ENCODE data around the gene DLG1. TPM values are rescaled to one million over a fixed set of nuclear protein-coding genes. Genes with fewer than 3 reads are reported as not detected.
A peak's percentile ranks its signal among the peaks of the same experiment; 100 is the strongest.

DLG1 gene
- total and polyA plus RNA-seq, 2 donors from 2014 or later = 19.4 to 101 TPM

DNA sequence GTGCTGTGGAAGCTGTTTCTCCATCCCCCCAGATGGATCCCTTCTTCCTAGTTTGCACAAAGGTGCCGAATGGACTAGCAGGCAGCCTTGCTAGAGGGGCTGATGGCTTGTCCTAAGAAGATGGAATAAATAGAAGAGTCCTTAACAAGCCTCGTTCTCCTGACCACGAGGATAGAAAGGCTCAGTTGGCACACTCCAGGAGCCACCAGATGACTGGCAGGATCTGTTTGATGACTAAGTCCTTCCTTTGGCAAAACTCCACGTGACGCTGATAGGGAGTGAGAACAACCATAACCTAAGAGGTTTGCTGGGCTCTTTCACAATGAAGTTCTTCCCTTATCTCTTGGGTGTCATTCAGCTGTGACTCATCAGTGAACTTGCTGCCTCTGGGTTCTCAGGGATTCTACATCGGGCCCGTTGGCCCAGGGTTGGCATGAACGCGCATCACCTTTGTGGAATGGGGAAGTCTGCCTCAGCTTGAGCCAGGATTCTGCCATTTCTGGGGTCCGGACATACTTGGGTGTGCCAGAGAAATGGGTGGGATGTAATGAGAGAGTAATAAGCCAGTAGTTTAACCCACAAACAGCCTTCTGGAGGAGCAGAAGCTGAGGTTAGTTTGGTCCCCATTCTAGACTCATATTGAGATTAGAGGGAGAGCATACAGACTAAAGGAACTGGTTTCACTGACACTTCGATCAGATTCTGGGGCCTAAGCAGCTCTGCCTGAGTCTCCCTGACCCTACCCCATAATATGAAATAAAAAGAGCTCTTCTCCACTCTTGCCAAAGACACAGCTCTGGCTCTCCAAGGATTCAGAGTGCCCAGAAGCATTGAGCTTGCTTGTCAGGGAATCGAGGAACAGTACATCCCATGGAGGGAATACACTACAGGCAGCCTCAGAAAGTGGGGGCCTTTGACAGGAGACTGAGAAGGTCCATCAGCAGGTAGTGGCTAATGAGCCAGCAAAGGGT, 266.8 kb downstream of the DLG1 start:
- no peak for TF ChIP-seq CTCF (IDR thresholded peaks at IDR 0.05; ENCODE audit: borderline replicate concordance, extremely low read depth, insufficient read depth)
- no peaks in the 10 kb centered on the region for H3K9me3 ChIP-seq (ENCODE audit: control insufficient read depth in 2 of 3, insufficient read depth in 1 of 3, low read length in 3 of 3)
- peaks cover 4% of the 10 kb centered on the region for H3K27me3 ChIP-seq (ENCODE audit: control insufficient read depth, insufficient read depth, low read length)
- no peaks in the 10 kb centered on the region for H3K36me3 ChIP-seq (ENCODE audit: control insufficient read depth in 2 of 3, insufficient read depth in 3 of 3, low read length in 3 of 3)
- FAIRE-seq (no peak), DNase-seq (no peak)
- no peak overlapping the region for H3K4me3 ChIP-seq (ENCODE audit: low read length in 3 of 3)
- H3K27ac ChIP-seq (ENCODE audit: low read depth in 2 of 2, low read length in 2 of 2) = no peak overlapping the region
- no peak overlapping the region for H3K9ac ChIP-seq (ENCODE audit: low read length in 3 of 3)
- intact Hi-C loops (cut with DNase I) = no loop called here
- peaks cover 0 to 6% (median 0%) of the 10 kb centered on the region in 3 donors for H3K4me1 ChIP-seq (ENCODE audit: control insufficient read depth in 2 of 3, insufficient read depth in 2 of 3, low read depth in 1 of 3, low read length in 3 of 3)

DNA sequence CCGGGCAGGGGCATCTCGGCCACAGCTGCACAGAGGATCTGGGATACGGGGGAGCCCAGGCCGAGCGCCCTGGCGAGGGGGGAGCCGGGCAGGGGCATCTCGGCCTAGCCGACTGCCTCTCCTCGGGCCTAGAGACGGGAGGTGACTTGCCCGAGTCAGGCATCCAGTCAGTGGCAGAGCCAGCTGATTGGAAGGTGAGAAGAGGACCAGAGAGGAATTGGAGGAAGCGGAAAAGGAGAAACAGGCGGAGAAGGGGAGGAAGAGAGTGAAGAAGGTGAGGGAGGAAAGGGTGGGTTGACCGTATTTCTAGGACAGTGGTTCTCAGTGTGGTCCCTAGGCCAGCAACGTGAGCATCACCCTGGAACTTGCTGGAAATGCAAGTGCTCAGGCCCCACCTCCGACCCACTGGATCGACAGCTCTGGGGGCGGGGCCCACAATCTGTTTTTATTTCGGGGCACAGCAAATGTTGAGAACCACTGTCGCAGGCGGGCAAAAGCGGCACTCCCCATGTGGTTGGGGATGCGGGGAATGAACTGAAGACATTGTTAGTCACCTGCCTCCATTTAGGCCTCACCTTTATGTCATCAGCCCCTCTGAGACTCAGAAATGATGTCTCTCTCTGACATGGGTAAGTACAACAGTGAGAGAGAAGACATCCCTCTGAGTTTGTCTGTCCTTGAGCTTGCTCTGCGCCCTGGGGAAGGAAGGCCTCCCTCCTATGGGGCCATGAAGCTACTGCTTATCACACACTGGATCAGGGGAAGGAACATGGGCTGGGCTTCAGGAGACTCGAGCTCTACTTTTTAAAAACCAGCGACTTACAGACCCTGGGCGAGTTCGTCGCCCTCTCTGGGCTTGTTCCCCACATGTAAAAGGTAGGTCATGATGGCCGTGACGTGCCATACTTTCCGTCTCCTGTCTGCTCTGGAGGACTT, 267.8 kb downstream of the DLG1 start:
- peaks cover 0 to 6% (median 0%) of the 10 kb centered on the region in 3 donors for H3K4me1 ChIP-seq (ENCODE audit: control insufficient read depth in 2 of 3, insufficient read depth in 2 of 3, low read depth in 1 of 3, low read length in 3 of 3)
- peaks cover 4% of the 10 kb centered on the region for H3K27me3 ChIP-seq (ENCODE audit: control insufficient read depth, insufficient read depth, low read length)
- H3K27ac ChIP-seq (ENCODE audit: low read depth in 2 of 2, low read length in 2 of 2) = no peak overlapping the region
- no peak overlapping the region for H3K4me3 ChIP-seq (ENCODE audit: low read length in 3 of 3)
- no peaks in the 10 kb centered on the region for H3K9me3 ChIP-seq (ENCODE audit: control insufficient read depth in 2 of 3, insufficient read depth in 1 of 3, low read length in 3 of 3)
- no peak for DNase-seq
- intact Hi-C loops (cut with DNase I) = no loop called here
- FAIRE-seq = no peak
- no peak for TF ChIP-seq CTCF (IDR thresholded peaks at IDR 0.05; ENCODE audit: borderline replicate concordance, extremely low read depth, insufficient read depth)
- H3K36me3 ChIP-seq (ENCODE audit: control insufficient read depth in 2 of 3, insufficient read depth in 3 of 3, low read length in 3 of 3) = no peaks in the 10 kb centered on the region
- H3K9ac ChIP-seq (ENCODE audit: low read length in 3 of 3) = no peak overlapping the region

GRCh38 chr3:197029511-197030167, 268.8 kb downstream of the DLG1 start, which contains the start of gene MELTF:
Gene MELTF (minus strand): TSS chr3:197029817. CDS start chr3:197029702, 115 bp downstream.
- H3K36me3 ChIP-seq (ENCODE audit: control insufficient read depth in 2 of 3, insufficient read depth in 3 of 3, low read length in 3 of 3) = no peaks in the 10 kb centered on the region
- no peak for FAIRE-seq
- intact Hi-C loops (cut with DNase I) = no loop called here
- H3K9me3 ChIP-seq (ENCODE audit: control insufficient read depth in 2 of 3, insufficient read depth in 1 of 3, low read length in 3 of 3) = no peaks in the 10 kb centered on the region
- H3K27me3 ChIP-seq (ENCODE audit: control insufficient read depth, insufficient read depth, low read length) = peaks cover 1% of the 10 kb centered on the region
- H3K27ac ChIP-seq (ENCODE audit: low read depth in 2 of 2, low read length in 2 of 2) = no peak within 1 kb of the TSS
- peak within 1 kb of the TSS in 1 of 3 donors; percentile 17 for H3K4me3 ChIP-seq (ENCODE audit: low read length in 3 of 3)
- peaks cover 0 to 6% (median 0%) of the 10 kb centered on the region in 3 donors for H3K4me1 ChIP-seq (ENCODE audit: control insufficient read depth in 2 of 3, insufficient read depth in 2 of 3, low read depth in 1 of 3, low read length in 3 of 3)
- no peak within 1 kb of the TSS for H3K9ac ChIP-seq (ENCODE audit: low read length in 3 of 3)
- TF ChIP-seq CTCF (IDR thresholded peaks at IDR 0.05; ENCODE audit: borderline replicate concordance, extremely low read depth, insufficient read depth) = peak; percentile 56
- DNase-seq = peak in 4 of 5 donors; percentile 41 to 69 (median 50)
